GM13976 (cell line): ENCODE measurements around the gene SLC6A6.

Experiments
- DNase-seq: peaks from one replicate; pipeline ENCODE4 v3.0.0; 2012; ENCODE audit warnings: low spot score
- CTCF ChIP-seq: IDR thresholded peaks from 2 replicates; pipeline ENCODE4 v1.5.1; 2012; ENCODE audit warnings: borderline replicate concordance, mild to moderate bottlenecking; ENCODE audit not compliant: insufficient read depth; ENCODE audit errors: extremely low read depth, missing control alignments, control extremely low read depth
- in situ Hi-C: fragments of 300-500 bp; cut with MboI; formaldehyde crosslinking; loops from one replicate; pipeline ENCODE4 v1.12.0; 2022; ENCODE audit warnings: low sequenced_read_pairs, mixed read lengths, inconsistent platforms; ENCODE audit not compliant: unreplicated experiment

The SLC6A6 gene

GRCh38 chr3:14410106-14410502 lies 7.7 kb downstream of the SLC6A6 start:
- in situ Hi-C loops = no loop called here
- DNase-seq = no peak
- no peak for TF ChIP-seq CTCF

- in situ Hi-C loops = no loop called here
- TF ChIP-seq CTCF = no peak
- DNase-seq = no peak
Measured at GRCh38 chr3:14410503-14411165, 8.2 kb downstream of the SLC6A6 start.

GRCh38 chr3:14411166-14411526 lies 8.7 kb downstream of the SLC6A6 start:
- TF ChIP-seq CTCF = no peak
- no peak for DNase-seq
- in situ Hi-C loops = no loop called here

GRCh38 chr3:14411988-14412387 lies 9.6 kb downstream of the SLC6A6 start:
- in situ Hi-C loops = no loop called here
- TF ChIP-seq CTCF = no peak

GRCh38 chr3:14412831-14413380 lies 10.5 kb downstream of the SLC6A6 start:
- DNase-seq = no peak
- TF ChIP-seq CTCF = no peak
- in situ Hi-C loops = no loop called here

More at GRCh38 chr3:14411988-14412387, 9.6 kb downstream of the SLC6A6 start:
- DNase-seq = no peak

GRCh38 chr3:14413381-14414071 lies 11.1 kb downstream of the SLC6A6 start:
- TF ChIP-seq CTCF = no peak
- in situ Hi-C loops = no loop called here
- no peak for DNase-seq
